ENCODE results near the gene SLC36A2.
"Not testable (repeated sequence)": the region's sequence is repeated elsewhere in the genome, so short reads cannot be mapped to it uniquely, and the experiment has no call there.

Gene SLC36A2

DNA sequence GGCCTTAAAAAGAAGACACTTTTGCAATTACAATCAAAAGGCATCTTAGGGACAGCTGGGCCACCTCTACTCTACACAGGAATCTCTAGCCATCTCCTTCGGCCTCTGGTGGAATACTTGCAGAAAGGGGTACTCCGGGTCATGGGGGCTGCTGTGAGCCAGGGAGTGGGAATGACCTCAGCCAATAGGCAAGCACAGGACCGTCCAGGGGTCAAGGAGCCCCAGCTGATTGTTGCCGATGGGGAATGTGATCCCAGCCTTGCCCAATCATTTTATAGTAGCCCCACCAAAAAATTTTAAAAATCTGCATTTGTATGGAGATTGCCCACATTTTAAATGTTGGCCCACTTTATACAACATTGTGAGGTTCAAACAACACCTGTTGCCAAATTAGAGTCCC, 26.9 kb downstream of the SLC36A2 start:
- no peak for DNase-seq

DNA sequence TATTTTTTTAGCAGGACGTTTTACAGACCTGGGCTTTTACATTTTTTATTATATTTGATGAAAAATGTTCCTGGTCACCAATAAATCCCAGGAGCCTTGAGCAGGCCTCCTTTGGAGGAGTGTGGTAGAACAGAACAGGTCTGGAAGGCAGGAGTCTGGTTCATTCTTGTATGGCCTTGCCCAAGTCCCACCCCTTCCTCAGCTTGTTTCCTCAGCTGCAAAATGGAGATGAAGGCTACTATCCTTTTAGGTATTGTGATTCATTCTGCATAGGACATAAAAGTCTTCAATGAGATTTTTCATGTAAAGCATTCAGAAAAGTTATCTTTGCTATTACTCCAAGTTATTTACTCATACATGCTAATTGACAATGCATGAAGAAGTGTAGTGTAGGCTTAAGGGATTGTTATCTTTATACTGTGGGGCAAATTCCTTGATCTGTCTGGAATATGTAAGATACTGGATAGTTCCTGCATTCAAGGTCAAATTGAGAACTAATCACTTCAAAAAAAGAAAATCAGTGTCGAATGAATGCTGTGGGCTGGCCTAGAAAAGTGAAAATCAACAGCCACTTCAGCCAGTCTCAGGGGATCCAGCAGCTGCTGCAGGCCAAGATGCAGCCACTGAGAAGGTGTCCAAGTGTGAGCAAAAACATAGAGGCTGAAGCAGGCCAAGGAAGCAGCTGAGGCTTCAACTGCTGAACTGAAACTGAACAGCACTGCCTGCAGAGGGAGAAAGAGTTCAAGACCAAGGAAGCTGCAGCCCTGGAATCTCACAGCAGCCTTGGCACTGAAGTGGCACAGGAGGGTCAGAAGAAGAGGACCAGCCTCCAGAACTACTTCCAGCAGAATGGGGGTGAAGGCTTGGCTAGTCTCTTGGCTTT, 28.3 kb downstream of the SLC36A2 start:
- no peak for DNase-seq

DNA sequence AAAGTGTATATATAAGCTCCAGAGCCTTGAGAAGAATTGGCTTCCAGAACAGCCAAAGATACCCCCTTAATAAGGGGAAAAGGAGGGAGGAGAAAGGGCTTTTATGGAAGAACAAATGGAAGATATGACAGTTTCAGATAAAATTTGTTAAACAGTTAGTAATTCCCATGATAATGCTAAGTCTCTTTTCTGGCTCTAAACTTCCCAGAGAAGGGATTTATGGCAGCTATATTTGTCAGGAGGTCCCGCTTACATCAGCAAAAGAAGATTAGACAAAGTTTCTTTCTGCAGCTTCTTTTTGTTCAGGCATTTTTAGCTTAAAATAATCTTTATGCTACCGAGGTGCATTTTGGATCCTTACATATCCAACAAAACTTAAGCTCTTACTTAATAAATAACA, 29.5 kb downstream of the SLC36A2 start:
- DNase-seq: no peak

DNA sequence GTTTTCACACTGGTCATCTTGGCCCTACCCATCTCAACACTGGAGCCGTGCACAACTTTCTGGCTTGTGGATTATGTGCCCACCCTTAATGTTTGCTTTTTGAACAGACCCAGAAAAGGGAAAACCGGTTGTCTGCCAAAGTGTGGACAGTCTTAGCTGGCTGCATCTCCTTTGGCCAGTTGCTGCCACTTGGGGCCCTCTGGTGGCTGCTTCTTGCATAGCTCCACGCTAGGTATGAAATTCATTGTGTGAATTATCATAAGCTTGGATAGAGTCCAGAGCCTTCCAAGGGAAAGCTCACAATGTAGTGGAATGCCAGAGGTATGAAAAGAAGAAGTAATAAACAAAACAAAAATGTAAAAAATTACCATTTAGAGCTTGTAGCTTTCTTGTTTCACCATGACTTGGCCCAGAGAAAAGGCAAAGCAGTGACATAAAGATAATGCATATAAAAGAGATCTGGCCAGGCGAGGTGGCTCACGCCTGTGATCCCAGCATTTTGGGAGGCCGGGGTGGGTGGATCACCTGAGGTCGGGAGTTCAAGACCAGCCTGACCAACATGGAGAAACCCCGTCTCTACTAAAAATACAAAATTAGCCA, 31.3 kb downstream of the SLC36A2 start:
- DNase-seq: peak; percentile 56

DNA sequence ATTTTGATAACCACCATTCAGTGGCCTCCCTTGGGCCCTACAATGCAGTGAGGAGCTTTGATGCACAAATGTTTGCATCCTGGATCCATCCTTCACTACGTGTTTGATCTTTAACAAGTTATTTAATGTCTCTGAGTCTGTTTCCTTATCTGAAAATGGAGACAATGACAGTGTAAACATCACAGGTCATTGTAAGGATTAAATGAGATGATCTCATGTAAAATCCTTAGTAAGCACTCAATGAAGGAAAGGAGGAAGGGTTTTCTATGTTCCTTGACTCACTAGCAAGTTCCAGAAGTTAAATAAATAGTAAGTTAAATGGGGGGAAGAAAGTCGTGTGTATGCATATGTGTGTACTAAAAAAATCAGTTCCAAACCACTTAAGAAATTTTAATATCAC, 34.0 kb downstream of the SLC36A2 start:
- DNase-seq: no peak

DNA sequence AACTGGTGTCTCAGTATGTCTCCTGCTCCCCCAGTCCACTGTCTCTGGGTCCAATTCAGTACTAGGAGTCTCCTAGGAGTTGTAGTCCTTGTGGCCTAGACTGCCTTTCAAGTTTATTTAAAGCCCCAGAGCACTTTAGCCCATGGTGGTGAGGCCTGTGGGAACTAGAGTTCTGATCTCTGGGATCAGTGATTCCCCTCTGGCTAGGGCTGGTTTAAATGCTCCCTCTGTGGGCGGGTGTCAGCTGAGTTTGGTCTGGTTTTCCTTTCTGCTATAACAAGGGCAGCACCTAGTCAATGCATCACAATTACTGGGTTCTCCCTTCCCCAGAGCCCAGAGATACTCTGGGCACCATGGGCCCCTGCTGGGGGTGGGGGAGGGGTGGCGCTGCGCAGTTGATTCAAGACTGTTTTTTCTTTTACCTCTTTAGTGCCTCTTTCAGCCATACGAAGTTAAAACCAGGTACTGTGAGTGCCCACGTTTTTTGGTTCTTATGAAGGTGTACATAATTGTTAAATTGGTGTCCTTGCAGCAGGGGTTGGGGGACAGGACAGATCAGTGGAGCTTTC, 34.5 kb downstream of the SLC36A2 start:
- no peak for DNase-seq

DNA sequence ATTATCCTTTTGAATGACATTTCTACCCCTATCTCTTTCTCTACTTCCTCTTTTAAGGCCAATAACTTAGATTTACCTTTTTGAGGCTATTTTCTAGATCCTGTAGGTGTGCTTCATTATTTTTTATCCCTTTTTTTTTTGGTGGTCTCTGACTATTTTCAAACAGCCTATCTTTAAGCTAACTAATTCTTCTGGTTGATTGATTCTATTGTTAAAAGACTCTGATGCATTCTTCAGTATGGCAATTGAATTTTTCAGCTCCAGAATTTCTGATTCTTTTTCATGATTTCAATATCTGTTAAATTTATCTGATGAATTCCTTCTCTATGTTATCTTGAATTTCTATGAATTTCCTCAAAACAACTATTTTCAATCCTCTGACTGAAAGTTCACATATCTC, 36.4 kb downstream of the SLC36A2 start:
- no peak for DNase-seq

DNA sequence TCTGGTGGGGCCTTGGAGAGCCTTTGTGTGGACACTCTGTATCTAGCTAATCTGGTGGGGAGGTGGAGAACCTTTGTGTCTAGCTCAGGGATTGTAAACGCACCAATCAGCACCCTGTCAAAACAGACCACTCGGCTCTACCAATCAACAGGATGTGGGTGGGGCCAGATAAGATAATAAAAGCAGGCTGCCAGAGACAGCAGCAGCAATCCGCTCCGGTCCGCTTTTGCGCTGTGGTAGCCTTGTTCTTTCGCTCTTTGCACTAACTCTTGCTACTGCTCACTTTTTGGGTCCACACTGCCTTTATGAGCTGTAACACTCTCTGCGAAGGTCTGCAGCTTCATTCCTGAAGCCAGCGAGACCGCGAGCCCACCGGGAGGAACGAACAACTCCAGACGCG, 37.5 kb downstream of the SLC36A2 start:
- DNase-seq: not testable (repeated sequence)

DNA sequence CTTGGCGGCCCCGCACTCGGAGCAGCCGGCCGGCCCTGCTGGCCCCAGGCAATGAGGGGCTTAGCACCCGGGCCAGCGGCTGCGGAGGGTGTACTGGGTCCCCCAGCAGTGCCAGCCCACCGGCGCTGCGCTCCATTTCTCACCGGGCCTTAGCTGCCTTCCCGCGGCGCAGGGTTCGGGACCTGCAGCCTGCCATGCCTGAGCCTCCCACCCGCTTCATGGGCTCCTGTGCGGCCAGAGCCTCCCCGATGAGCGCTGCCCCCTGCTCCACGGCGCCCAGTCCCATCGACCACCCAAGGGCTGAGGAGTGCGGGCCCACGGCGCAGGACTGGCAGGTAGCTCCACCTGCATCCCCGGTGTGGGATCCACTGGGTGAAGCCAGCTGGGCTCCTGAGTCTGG, 38.1 kb downstream of the SLC36A2 start:
- DNase-seq: not testable (repeated sequence)

DNA sequence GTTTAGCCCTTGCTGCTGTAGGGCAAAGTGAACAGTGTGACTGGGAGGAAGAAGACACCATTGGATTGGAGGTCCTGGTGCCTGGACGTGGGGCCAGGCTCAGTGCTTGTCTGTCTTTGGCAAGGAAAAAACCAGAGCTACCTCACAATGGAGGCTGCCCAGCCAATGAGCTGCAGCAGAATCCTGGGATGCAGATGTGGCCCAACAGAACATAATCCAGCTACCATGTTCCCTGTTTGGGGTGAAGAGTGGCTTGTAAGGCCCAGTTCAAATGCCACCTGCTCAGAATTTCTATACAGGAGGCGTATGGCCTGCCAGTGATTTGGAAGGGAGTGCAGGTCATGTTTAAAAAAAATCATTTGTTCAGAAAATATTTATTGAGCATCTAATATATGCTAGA, 43.7 kb downstream of the SLC36A2 start, which contains the start of gene SLC36A3:
SLC36A3 (minus strand) TSS at position 101 of the 400 bp plus-strand sequence. CDS start 412 bp downstream, outside the sequence.
- DNase-seq: no peak

DNA sequence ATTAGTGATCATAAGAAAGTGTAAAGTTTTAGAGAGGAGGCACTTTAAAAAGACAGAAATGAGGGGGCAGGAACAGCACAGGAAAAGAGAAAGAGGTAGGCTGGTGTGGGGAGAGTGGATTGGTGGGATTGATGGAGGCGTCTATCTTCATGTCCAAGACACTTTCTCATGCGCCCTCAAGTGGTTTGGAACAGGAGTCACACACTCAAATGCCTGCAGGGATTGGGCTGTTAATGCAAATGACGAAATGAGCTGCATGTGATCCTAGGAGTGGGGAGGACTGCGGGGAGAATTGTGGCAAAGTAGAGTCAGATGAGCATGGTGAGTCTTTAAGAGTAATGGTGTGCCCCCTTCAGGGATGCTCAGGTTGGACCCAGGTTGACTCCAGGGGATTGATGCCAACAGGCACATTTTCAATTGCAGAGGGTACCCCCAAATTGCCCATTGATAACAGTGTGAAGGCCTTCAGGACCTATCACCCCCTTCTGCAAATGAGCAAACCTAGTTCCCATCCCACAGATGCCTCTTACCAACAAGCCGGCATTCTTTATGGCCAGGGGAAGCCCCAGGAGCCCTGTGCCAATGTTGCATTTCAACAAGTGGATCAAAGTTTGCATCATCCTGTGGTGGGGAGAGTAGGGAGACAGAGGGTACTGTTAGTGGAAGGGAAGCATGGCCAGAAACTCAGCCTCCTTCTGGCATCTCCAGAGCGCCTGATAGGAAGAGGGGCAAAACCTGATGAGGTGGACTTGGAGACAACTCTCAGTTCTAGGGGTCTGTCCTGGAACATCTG, 49.1 kb downstream of the SLC36A2 start:
- peak; percentile 60 for DNase-seq

DNA sequence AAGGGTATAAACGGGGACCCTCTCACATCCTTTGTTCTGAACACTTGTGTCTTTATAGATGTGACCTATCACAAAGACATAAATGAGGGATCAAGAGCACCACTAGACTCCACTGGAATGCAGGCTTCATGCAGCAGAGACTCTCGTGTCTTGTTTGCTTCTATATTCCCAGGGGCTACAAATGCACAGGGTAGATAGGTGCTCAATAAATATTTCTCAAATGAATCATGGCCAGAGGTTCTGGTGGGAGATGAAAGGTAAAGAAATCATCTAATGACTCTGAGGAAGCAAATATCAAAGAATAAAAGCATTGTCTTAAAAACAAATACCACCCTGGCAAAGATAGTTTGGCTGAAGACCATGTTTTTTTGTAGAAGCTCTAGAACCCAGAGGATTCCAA, 50.4 kb downstream of the SLC36A2 start:
- no peak for DNase-seq

DNA sequence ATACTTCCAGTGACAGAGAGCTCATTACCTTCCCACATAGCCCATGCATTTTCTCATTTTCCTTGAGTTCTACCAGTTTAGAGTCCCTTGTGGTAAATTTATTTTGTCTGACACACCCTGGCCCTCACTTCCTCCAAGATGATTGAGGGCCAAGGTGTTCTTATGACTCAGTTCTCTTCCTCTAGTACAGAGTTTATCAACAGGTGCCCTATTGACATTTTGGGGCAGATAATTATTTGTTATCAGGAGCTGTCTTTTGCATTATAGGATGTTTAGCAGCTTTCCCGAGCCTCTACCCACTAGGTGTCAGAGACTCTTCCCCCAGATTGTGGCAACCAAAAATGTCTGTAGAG, 50.9 kb downstream of the SLC36A2 start:
- DNase-seq: no peak

DNA sequence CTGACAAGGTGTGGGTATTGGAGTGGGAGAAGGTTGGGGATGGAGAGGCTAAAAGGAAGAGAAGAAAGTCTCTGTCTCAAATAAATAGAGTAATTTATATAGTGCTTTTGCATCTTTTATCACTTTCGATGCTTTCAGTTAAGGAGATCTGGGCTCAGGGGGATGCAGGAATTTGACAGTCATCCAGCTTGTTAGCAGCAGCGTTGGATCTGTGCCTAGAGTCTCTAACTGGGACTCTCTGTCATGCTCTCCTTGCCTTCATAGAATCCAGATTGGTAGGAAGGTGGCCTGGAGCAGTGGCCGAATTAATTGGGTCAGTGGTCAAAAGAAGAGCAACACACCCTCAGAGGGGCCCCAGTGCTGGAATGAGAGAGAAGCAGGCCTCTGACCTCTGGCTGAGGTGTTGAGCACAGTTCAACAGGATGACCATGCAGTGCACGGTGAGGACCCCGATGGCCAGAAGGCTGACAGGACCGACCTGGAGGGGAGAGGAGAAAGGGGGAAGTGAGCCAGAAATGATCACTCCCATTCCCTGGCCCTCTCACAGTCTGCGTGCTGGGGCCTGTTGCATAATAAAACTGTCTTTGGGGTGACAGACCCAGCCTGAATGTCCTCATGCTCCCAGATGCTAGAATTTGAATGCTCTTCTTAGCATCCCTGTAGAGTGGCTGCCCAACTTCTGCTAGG, 51.4 kb downstream of the SLC36A2 start:
- DNase-seq: no peak

DNA sequence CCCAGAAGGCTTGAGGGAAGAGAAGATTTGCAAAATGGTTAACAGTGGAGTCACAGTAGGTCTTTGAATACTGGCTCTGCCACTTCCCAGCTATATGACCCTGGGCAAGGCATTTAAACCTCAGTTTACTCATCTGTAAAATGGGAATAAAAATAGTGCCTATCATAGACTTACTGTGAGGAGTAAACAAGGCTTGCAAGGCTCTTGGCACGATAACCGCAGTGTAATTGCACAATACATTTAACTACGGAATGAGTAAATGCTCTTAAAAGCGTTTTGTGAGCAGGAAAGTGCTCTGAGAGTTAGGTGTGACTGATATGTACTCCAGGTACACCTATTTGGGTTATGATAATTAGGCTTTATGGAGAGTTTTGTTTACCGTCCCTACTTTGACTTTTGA, 52.2 kb downstream of the SLC36A2 start:
- DNase-seq: no peak

DNA sequence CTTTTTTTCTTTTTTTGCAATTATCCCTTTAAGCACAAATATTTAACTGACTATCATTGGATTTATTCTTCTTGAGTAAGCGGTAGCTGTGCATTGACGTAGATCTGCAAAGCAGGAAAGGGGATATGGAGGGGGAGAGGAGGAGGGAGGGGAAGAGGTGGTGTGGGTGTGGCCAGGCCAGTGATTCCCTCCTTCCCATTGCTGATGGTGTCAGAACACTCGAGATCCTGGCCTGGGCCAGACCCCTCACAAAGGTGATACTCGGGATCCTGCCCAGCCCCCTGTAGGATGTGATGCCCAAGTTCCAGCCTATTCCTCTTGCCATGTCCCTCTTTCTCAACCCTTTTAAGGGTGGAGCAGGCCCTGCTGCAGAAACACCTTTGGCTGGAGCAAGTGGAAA, 53.7 kb downstream of the SLC36A2 start:
- no peak for DNase-seq

DNA sequence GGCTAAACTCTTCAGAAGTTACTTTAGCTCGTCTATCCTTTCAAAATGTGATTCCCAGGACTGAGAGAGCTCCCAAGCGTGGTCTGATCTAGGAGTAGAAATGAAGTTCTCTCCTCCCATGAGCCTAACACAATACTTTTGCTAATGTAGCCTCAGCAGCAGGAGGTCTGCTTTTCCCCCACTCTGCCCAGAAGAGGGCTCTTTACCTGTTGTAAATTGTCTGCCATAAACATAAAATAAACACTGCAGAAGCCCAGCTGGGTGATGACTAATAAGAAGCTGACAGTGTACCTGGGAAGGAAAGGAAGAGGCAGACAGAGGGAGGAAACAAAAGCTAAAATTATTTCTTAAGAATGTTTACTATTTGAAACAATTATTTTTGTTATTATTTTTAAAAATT, 59.2 kb downstream of the SLC36A2 start:
- DNase-seq: no peak

DNA sequence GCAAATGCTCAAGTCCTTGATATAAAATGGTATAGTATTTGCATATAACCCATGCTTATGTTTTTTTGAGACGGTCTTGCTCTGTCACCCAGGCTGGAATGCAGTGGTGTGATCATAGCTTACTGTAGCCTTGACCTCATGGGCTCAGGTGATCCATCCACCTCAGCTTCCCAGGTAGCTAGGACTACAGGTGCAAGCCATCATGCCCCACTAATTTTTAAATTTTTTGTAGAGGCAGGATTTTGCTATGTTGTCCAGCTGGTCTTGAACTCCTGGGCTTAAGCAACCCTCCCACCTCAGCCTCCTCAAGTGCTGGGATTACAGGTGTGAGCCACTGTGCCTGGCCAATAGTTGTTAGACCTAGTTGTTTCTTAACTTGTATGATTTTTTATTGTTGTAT, 61.1 kb downstream of the SLC36A2 start:
- no peak for DNase-seq

DNA sequence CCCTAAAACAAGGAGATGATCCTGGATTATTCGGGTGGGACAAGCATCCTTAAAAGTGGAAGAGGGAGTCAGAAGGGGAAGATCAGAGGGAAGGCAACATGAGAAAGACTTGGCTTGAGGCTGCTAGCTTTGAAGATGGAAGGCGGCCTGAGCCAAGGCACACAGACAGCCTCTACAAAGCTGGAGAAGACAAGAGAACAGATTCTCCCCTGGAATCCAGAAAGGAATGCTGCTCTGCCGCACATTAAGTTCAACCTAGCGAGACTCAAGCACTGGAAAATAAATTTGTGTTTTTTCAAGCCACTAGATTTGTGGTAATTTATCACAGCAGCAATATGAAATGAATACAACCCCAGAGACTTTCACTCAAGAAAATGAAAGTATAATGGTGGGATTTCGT, 61.7 kb downstream of the SLC36A2 start:
- DNase-seq: no peak

DNA sequence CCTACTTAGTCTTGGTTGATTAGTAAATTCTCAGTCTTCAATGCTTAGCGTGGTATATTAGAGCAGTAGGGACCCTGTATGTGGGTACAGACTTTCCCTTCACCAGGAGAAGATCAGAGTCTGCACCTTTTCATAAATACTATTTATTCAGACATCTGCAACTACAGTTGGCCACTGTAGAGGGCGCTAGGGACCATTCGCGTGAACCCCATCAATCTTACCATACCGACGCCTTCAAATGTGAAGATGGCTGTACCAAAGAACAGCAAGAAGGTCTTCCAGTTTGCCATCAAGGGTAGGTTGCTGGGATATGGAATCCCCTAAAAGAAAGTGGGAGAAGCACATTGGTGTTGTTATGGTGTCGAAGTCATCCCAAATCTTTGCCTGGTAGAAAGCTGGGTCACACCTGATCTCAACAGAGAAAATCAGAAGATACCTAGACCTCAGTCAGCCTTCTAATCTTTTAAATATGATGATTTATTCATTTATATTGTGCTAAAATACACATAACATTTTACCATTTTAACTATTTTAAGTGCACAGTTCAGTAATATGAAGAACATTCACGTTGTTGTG, 62.9 kb downstream of the SLC36A2 start:
- no peak for DNase-seq

DNA sequence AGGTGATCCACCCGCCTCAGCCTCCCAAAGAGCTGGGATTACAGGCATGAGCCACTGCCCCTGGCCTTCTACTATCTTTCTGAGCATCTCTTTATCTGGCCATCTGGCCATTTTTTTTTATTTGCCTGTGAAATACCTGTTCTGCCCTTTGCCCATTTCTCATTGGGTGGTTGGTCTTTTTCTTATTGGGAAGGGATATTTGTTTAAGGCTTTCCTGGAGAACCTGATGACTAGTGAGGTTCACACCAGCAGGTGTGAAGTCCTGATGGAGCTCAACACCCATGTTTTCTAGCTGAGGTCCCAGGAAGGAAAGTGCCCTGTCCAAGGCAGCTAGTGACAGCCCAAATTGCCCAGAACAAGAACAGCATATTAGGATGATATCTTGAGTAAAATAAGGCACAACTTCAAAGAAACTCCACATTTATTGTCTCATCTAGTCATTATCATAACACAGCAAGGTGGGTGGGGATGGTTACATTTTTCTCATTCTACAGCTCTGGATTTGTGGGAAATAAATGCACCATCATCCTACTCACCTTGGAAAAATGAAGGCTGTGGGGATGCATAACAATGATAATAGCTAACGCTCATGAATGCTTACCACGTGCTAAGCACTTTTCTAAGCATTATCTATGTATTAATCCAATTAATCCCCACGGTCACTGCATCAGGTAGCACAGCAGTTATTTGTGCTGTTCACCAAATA, 64.1 kb downstream of the SLC36A2 start:
- DNase-seq: no peak

Measured in activated CD4-positive, alpha-beta T cell treated with anti-CD3 and anti-CD28 coated beads, Interleukin-2, amount 50 U/mL, for 16 hours (primary cell).